H4 (cell line): Measurements from ENCODE around the gene TNFAIP2. TPM values are rescaled to one million over a fixed set of nuclear protein-coding genes. Genes with fewer than 3 reads are reported as not detected.
A peak's percentile ranks its signal among the peaks of the same experiment; 100 is the strongest.

ENCODE experiments used
- DNase-seq: peaks from one replicate; pipeline ENCODE4 v3.0.0-alpha.2; 2015; ENCODE audit warnings: low spot score
- total RNA-seq: library from RNA; depleted of rRNA; stranded (reverse); fragments of >200 nt; shearing (Covaris generic); gene quantifications from 2 replicates; pipeline ENCODE4 v1.2.3, GENCODE V29; 2014

Gene TNFAIP2
- total RNA-seq, 1 experiment from 2014 or later: 5.3 TPM

GRCh38 chr14:103122585-103122946, 695 bp upstream of the TNFAIP2 start:
- DNase-seq: no peak

DNA sequence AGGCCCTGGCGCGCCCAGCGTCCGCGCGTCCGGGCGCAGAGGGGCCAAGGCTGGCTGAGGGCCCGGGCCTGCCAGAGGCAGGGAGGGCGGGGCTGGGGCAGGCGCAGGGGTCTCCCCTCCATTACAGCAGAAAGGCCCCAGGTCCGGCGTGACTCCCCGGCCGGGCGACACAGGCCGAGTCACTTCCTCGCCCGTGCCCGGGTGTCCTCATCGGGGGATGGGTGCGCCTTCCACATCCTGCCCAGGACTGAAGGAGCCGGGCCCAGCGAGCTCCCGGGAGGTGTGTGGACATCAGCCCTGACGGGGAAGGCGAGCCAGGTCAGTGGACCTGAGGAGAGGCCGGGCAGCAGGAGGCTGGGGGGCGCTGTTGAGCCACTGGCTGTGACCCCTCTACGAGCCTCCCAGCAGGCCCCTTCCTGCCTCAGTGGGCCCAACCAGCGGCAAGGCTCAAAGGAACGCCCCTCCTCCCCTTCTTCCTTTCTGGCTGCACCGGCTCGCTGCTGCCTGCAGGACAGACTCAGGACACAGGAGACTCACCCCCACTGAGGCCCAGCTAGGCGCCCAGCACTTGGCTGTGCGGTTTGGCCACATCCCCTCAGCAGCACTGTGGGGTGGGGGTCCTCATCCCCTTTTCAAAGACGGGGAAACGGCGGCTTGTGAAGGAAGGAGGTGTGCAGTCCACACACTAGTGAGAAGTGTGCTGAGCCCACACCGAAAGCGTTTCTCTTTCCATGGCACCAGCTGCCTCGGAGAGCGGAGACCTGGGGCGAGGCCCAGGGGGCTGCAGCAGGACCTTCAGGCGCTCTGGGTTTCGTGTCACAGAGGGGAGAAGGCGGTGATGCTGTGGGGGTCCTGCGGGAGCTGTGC, 606 bp downstream of the TNFAIP2 start:
- no peak for DNase-seq

DNA sequence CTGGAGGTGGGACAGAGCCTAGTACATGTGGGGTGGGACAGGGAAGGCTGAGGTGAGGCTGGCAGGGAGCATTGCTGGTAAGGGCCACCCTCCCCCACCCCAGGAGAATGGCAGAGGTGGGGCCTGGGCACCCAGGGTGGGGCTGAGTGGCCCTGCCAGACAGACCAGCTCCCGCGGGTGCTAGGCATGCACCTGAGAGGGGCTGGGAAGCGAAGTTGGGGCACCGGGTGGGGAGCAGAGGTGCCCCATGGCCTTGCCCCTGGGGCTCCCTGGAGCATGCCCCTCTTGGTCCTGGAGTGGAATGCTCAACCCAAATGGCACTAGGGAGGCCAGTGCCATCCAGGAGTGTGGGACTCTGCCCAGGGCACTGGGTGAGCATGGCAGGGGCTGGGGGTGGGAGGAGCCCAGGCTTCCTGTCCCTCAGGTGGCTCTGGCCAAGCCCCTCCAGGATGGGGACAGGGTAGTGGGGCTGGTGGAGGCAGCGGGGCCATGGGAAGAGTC, 1.3 kb downstream of the TNFAIP2 start:
- no peak for DNase-seq

GRCh38 chr14:103125098-103126070, 2.1 kb downstream of the TNFAIP2 start:
- no peak for DNase-seq

- no peak for DNase-seq
Measured at GRCh38 chr14:103126088-103126872, 3.0 kb downstream of the TNFAIP2 start.

- DNase-seq: no peak
Measured at GRCh38 chr14:103126873-103127304, 3.6 kb downstream of the TNFAIP2 start.

DNA sequence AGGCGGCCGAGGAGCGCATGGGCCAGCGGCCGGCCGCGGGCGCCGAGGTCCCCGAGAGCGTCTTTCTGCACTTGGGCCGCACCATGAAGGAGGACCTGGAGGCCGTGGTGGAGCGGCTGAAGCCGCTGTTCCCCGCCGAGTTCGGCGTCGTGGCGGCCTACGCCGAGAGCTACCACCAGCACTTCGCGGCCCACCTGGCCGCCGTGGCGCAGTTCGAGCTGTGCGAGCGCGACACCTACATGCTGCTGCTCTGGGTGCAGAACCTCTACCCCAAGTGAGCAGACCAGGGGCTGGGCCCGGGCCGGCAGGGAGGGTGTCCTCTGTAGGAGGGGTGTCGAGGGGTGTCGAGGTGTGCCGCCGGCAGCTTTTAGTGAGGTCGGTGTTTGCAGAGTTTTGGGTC, 4.1 kb downstream of the TNFAIP2 start:
- DNase-seq: no peak

DNA sequence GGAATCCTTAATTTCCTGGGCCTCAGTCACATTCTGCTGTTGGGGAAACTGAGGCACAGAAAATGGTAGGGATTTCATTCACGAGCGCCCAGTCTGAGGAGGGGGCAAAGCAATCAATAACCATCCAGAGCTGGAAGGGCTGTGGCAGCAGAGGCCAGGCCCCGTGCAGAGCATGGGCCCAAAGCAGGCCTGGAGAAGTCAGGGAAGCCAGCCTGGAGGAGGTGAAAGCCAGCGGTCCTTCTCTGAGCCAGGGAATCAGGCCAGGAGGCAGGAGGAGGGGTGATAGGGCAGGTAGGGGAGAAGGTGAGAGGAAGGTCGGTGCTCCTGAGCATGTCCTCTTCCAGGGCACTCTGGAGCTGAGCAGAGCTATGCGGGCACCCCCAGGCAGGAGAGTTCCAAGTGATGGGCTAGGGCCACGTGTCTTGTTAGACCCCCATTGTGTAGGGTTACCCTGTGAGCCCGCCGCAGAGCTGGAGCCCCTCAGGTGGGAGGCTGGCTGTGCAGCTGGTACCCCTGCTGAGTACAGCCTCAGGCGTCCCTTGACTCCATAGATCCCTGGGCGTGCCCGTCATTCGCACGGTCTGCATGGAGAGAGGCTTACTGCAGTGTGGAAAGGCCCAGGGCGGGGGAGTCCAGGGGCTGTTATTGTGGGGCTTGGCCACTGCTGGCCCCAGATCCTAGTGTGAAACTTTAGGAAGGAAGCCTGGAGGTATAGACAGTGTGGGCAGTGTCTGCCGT, 4.8 kb downstream of the TNFAIP2 start:
- DNase-seq: no peak

DNA sequence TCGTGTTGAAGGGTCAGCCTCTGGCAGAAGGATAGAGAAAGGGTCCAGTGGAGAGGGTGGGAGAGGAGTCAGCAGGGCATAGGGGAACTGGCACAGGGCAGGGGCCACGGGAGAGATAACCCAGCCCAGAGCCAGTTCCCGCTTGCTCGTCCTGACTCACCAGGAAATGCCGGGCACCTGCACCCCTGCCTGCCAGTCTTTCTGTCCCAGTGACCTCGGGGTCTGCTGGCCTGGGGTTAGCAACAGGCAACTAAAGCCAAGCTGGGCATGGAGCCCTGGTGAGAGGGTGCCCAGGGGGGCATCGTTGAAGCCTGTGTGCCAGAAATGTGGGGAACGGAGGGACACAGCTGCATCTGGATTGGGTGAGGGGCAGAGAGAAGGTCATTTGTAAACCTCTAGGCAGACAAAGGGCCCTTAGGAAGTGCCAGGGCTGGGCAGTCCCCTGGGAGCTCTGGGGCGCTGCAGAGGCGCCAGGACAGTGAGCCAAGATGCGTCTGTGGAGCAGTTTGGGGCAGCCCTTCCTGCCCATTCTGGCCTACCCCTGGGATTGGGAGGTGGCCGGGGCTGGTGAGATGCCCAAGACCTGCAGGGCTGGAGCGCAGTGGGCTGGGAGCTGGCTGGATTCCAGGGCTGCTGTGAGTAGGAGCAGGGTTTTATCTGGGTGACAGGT, 5.5 kb downstream of the TNFAIP2 start:
- no peak for DNase-seq

- no peak for DNase-seq
Measured at GRCh38 chr14:103129301-103130016, 6.2 kb downstream of the TNFAIP2 start.

DNA sequence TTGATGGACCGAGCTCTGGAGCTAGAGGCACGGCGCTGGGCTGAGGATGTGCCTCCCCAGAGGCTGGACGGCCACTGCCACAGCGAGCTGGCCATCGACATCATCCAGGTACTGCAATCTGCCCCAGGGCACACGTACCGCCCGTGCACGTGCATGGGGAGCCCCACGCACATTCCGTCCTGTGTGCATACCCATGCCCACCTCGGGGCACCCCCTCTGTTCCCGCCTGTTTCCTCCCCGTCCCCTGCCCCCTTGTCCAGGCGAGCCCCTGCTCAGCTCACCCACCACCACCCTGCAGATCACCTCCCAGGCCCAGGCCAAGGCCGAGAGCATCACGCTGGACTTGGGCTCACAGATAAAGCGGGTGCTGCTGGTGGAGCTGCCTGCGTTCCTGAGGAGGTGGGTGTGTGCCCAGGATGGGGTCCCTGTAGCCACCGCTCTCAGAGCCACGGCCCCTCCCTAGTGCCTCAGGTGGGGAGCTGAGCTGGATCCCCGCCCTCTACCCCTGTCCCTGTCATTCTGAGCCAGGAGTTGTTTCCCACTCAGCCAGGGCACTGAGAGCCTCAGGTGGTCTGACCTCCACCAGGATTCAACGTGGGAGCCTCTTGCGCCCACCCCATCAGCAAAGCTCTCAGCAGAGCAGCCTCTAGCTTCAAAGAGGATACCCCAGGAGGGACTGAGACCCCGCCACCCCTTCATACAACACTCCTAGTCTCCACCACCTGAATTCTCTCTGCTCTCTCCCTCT, 6.9 kb downstream of the TNFAIP2 start:
- no peak for DNase-seq

DNA sequence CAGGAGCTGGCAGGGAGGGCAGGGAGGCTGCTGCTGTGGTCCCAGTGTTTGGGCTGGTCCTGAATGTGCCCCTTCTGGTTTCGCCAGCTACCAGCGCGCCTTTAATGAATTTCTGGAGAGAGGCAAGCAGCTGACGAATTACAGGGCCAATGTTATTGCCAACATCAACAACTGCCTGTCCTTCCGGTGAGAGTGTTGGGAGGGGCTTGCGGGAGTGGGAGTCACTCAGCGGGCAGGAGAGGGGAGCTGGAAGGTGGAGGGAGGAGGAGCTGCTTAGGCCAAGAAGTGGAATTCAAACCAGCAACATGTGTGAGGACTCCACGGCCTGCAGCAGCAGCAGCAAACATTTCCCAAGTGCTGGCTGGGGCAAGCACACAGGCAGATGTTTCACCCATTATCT, 7.7 kb downstream of the TNFAIP2 start:
- peak; percentile 43 for DNase-seq

- DNase-seq: no peak
Measured at GRCh38 chr14:103131580-103131979, 8.3 kb downstream of the TNFAIP2 start.

GRCh38 chr14:103132381-103133209, 9.3 kb downstream of the TNFAIP2 start:
- DNase-seq: no peak

DNA sequence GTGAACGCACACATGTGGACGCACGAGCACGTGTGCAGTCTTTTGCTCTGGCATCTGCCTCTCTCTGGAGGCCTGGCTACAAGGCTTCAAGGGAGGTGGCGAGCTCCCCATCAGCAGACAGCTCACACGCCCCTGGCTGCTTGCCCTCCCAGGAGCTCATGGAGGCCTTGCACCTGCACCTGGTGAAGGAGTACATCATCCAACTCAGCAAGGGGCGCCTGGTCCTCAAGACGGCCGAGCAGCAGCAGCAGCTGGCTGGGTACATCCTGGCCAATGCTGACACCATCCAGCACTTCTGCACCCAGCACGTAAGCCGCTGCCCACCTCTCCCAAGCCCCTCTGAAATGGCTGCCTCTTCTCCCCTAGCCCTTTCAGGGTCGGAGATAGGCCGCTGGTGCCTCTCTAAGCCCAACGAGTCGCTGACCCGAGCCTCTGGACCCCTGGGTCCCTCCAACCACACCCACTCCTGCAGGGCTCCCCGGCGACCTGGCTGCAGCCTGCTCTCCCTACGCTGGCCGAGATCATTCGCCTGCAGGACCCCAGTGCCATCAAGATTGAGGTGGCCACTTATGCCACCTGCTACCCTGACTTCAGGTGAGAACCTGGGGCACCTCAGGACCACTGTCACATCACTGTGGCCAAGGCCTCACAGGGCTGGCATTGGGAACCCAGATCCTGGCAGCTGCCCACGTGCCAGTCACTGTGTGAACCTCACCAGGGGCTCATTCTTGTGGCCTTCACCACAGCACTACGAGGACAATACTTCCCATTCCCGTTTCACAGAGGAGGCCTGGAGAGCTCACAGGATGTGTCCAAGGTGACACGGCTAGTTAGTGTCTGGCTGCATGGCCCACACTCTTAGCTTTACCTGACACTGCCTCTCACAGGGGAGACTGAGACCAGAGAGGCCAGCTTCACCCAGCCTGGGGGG, 10.2 kb downstream of the TNFAIP2 start:
- no peak for DNase-seq

DNA sequence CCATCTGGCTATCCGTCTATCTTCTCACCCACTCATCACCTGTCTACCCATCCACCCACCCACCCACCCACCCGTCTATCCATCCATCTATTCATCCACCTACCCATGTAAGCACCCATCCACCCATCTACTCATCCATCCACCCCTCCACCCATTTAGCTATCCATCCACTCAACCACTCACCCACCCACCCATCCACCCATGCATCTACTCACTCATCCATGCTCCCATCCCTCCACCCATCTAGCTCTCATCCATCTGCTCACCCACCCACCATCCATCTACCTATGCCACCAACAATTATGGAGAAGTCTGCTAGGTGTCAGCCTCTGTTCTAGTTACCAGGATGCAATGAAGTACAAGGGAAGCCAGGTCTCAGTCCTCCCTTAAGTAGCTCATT, 11.1 kb downstream of the TNFAIP2 start:
- no peak for DNase-seq

GRCh38 chr14:103134919-103135318, 11.7 kb downstream of the TNFAIP2 start:
- no peak for DNase-seq
